ENCODE measurements around the gene CTSE. TPM values are rescaled to one million over a fixed set of nuclear protein-coding genes. Genes with fewer than 3 reads are reported as not detected.
"Not testable (repeated sequence)": the region's sequence is repeated elsewhere in the genome, so short reads cannot be mapped to it uniquely, and the experiment has no call there.

Gene CTSE
- total and polyA plus RNA-seq, 12 donors = 0.01 TPM; not detected in 11

DNA sequence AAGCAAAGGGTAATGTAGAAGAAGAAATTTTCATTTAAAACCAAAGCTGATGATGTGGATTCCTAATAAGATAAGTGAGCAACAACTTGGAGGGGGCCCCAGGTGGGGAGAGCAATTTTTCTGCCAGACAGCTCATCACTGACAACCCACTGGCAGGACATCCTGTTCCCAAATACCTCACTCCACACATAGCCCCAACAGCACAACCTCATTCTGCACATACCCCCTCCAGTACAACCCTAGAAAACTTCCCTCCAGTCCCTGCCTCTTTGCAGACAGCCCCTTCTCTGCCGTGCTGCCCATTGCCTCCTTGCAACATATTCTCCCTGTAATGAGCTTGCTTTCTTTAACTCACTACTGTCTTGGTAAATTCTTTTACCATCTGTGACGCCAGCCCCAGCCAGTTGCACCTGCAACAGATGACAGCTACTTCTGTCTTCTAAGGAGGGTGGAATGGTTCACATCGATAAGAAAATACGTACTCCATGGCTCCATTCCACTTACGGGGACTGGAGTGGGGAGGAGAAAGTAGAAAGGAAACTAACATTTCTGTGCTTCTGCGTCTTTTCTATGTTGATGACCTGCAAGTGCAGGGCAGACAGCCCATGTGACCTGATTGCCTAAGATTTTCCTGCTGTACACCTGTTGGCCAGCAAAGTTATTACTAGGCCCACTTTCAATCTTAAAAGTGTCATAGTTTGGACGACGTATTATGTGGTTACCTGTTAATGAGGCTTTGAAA, 44.0 kb upstream of the CTSE start:
- no peak for TF ChIP-seq CTCF (IDR thresholded peaks at IDR 0.05)
- intact Hi-C loops (cut with DNase I) = no loop called here
- no peaks in the 10 kb centered on the region for H3K9me3 ChIP-seq
- 49 to 51% methylated on average over 8 of the region's 8 CpGs for WGBS, 2 donors
- no peak overlapping the region for H3K27ac ChIP-seq
- no peaks in the 10 kb centered on the region for H3K36me3 ChIP-seq
- ATAC-seq = peak in 5 of 8 donors; percentile 49 to 91 (median 59)
- peaks cover 0 to 17% (median 11%) of the 10 kb centered on the region in 9 donors for H3K4me1 ChIP-seq
- H3K27me3 ChIP-seq = no peaks in the 10 kb centered on the region
- H3K4me3 ChIP-seq = no peak overlapping the region
- no peak for DNase-seq

- no peaks in the 10 kb centered on the region for H3K27me3 ChIP-seq
- no peak overlapping the region for H3K27ac ChIP-seq
- no peak for TF ChIP-seq CTCF (IDR thresholded peaks at IDR 0.05)
- H3K4me1 ChIP-seq = peaks cover 0 to 17% (median 11%) of the 10 kb centered on the region in 9 donors
- no peak for DNase-seq
- H3K4me3 ChIP-seq = no peak overlapping the region
- no peaks in the 10 kb centered on the region for H3K9me3 ChIP-seq
- peak in 1 of 8 donors; percentile 52 for ATAC-seq
- intact Hi-C loops (cut with DNase I) = no loop called here
- no peaks in the 10 kb centered on the region for H3K36me3 ChIP-seq
- 49 to 50% methylated on average over 6 of the region's 6 CpGs for WGBS, 2 donors
Observed at GRCh38 chr1:206066479-206067171, 42.9 kb upstream of the CTSE start.

GRCh38 chr1:206065547-206066145, 42.0 kb upstream of the CTSE start:
- Histone ChIP-seq H3K4me3 (no peak overlapping the region), H3K27ac (no peak overlapping the region), H3K9me3 (no peaks in the 10 kb centered on the region), H3K4me1 (peaks cover 0 to 17% (median 11%) of the 10 kb centered on the region in 9 donors), H3K27me3 (no peaks in the 10 kb centered on the region), H3K36me3 (no peaks in the 10 kb centered on the region)
- TF ChIP-seq CTCF (IDR thresholded peaks at IDR 0.05) = no peak
- ATAC-seq = no peak
- WGBS, 2 donors = 95% methylated on average over 4 of the region's 4 CpGs
- intact Hi-C loops (cut with DNase I) = no loop called here
- DNase-seq = no peak

DNA sequence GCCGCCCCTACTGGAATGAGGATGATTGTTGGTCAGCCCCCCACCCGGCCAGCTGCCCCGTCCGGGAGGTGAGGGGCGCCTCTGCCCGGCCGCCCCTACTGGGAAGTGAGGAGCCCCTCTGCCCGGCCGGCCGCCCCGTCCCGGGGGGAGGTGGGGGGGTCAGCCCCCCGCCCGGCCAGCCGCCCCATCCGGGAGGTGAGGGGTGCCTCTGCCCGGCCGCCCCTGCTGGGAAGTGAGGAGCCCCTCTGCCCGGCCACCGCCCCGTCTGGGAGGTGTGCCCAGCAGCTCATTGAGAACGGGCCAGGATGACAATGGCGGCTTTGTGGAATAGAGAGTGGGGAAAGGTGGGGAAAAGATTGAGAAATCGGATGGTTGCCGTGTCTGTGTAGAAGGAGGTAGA, 40.8 kb upstream of the CTSE start:
- H3K27ac ChIP-seq; ATAC-seq; H3K9me3 ChIP-seq; DNase-seq; H3K27me3 ChIP-seq; H3K36me3 ChIP-seq; intact Hi-C loops (cut with DNase I); H3K4me3 ChIP-seq: not testable (repeated sequence)
- WGBS, 2 donors = 90 to 95% methylated on average over 18 of the region's 25 CpGs
- H3K4me1 ChIP-seq = peaks cover 0 to 17% (median 11%) of the 10 kb centered on the region in 9 donors

DNA sequence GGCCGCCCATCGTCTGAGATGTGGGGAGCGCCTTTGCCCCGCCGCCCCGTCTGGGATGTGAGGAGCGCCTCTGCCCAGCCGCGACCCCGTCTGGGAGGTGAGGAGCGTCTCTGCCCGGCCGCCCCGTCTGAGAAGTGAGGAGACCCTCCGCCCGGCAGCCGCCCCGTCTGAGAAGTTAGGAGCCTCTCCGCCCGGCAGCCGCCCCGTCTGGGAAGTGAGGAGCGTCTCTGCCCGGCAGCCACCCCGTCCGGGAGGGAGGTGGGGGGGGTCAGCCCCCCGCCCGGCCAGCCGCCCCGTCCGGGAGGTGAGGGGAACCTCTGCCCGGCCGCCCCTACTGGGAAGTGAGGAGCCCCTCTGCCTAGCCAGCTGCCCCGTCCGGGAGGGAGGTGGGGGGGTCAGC, 40.3 kb upstream of the CTSE start:
- WGBS, 2 donors = 94 to 95% methylated on average over 14 to 30 of the region's 35 CpGs
- intact Hi-C loops (cut with DNase I); H3K27me3 ChIP-seq; H3K27ac ChIP-seq; H3K9me3 ChIP-seq; H3K36me3 ChIP-seq; DNase-seq; H3K4me3 ChIP-seq; ATAC-seq: not testable (repeated sequence)
- H3K4me1 ChIP-seq = peaks cover 0 to 17% (median 11%) of the 10 kb centered on the region in 9 donors

All from heart right ventricle (tissue), 16 donors.